ENCODE data around the gene GDI1.

The GDI1 gene

DNA sequence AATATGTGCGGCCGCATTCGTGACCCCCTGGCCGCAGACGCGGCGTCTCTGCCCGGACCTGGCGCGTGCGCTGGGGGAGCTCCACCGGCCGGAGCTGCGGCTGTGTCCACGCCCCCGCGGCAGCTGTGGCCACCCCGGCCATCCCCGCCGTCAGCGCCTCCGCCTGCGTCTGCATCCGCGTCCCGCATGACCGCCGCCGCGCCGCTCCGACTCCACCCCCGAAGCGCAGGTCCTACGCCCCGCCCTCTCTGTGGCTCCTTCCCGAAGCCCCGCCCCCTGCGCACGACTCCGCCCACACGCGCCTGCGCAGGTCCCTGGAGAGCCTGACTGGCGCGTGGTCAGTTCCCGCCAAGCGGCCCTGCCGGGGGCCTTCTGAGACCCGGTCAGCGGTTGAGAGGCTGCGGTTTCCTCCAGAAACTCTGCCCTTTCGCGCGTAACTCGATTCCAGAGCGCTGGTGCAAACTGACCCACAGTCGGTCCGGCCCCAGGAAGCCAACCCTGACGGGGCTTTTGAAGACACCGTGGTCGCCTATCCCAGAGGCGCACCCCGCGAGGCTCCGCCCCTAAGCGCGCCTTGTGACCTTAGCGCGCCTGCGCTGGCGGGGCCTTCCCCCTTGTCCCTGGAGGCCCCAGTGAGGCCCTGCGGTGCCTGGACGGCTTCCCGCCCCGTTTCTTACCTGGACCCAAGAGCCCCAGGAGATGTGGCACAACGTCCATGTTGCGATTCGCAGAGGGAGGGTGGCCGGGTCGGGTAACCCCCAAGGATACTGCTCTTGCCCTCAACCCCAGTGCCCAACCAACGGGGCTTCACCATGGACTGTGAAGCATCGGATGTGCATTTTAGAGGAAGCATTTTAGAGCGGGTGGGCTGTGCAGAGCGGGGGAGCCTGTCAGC is 42.0 kb downstream of the GDI1 start, which contains the start of gene LAGE3:
LAGE3 (minus strand) TSS at position 554 of the 895 bp plus-strand sequence; CDS start at position 188, 366 bp downstream.
- Histone ChIP-seq H3K27me3 (ENCODE audit: insufficient read depth, low read length, poor library complexity, severe bottlenecking) (no peaks in the 10 kb centered on the region), H3F3A (ENCODE audit: low read depth) (no peaks in the 10 kb centered on the region), H2AFZ (ENCODE audit: low read length) (peak within 1 kb of the TSS; percentile 70), H3K36me3 (ENCODE audit: insufficient read depth, low read length) (no peaks in the 10 kb centered on the region), H3K9me3 (ENCODE audit: insufficient read depth, low read depth, low read length) (no peaks in the 10 kb centered on the region), H3K9ac (ENCODE audit: low read depth, low read length, poor library complexity, severe bottlenecking) (peak within 1 kb of the TSS; percentile 79), H3K4me2 (ENCODE audit: low read depth, low read length, poor library complexity, severe bottlenecking) (peak within 1 kb of the TSS; percentile 81), H4K20me1 (ENCODE audit: insufficient read depth, low read length, poor library complexity, severe bottlenecking) (no peaks in the 10 kb centered on the region), H3K4me3 (ENCODE audit: low read length, poor library complexity, severe bottlenecking) (peak within 1 kb of the TSS; percentile 75), H3K4me1 (ENCODE audit: insufficient read depth, low read length, poor library complexity, severe bottlenecking) (peaks cover 14% of the 10 kb centered on the region), H3K79me2 (ENCODE audit: insufficient read depth, low read length) (peaks cover 14% of the 10 kb centered on the region; the same call in 1 of the 2 replicates), H3K9me2 (replicated peaks; ENCODE audit: low read depth, low read length) (no peaks in the 10 kb centered on the region)
- TF ChIP-seq CTCF (conservative IDR thresholded peaks at IDR 0.05; ENCODE audit: low read length) (no peak), EZH2phosphoT487 (IDR thresholded peaks at IDR 0.05; ENCODE audit: borderline replicate concordance) (no peak)

DNA sequence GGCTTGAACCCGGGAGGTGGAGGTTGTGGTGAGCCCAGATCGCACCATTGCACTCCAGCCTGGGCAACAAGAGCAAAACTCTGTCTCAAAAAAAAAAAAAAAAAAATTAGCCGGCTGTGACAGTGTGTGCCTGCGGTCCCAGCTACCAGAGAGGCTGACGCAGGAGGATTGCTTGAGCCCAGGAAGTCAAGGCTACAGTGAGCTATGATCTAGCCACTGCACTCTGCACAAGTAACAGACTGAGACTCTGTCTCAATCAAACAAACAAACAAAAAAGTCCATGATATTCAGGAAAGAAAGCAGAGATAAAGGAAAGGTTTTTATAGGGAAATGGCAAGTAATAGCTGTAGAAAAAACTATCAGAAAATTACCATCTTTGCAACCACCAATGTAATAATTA is 44.2 kb downstream of the GDI1 start:
- H3K9ac ChIP-seq (ENCODE audit: low read depth, low read length, poor library complexity, severe bottlenecking): no peak overlapping the region
- H3K9me2 ChIP-seq (replicated peaks; ENCODE audit: low read depth, low read length): no peaks in the 10 kb centered on the region
- peaks cover 5% of the 10 kb centered on the region for H4K20me1 ChIP-seq (ENCODE audit: insufficient read depth, low read length, poor library complexity, severe bottlenecking)
- H3K4me2 ChIP-seq (ENCODE audit: low read depth, low read length, poor library complexity, severe bottlenecking): no peak overlapping the region
- no peak overlapping the region for H2AFZ ChIP-seq (ENCODE audit: low read length)
- peaks cover 36% of the 10 kb centered on the region for H3K79me2 ChIP-seq (ENCODE audit: insufficient read depth, low read length)
- H3K27me3 ChIP-seq (ENCODE audit: insufficient read depth, low read length, poor library complexity, severe bottlenecking): no peaks in the 10 kb centered on the region
- no peaks in the 10 kb centered on the region for H3F3A ChIP-seq (ENCODE audit: low read depth)
- no peak overlapping the region for H3K4me3 ChIP-seq (ENCODE audit: low read length, poor library complexity, severe bottlenecking)
- no peaks in the 10 kb centered on the region for H3K36me3 ChIP-seq (ENCODE audit: insufficient read depth, low read length)
- TF ChIP-seq CTCF (conservative IDR thresholded peaks at IDR 0.05; ENCODE audit: low read length) (no peak), EZH2phosphoT487 (IDR thresholded peaks at IDR 0.05; ENCODE audit: borderline replicate concordance) (no peak)
- no peaks in the 10 kb centered on the region for H3K9me3 ChIP-seq (ENCODE audit: insufficient read depth, low read depth, low read length)
- H3K4me1 ChIP-seq (ENCODE audit: insufficient read depth, low read length, poor library complexity, severe bottlenecking): peaks cover 14% of the 10 kb centered on the region

GRCh38 chrX:154481911-154482601 is 45.1 kb downstream of the GDI1 start:
- Histone ChIP-seq H2AFZ (ENCODE audit: low read length) (no peak overlapping the region), H3K4me1 (ENCODE audit: insufficient read depth, low read length, poor library complexity, severe bottlenecking) (peaks cover 14% of the 10 kb centered on the region), H3K9me2 (replicated peaks; ENCODE audit: low read depth, low read length) (no peaks in the 10 kb centered on the region), H3K27me3 (ENCODE audit: insufficient read depth, low read length, poor library complexity, severe bottlenecking) (no peaks in the 10 kb centered on the region), H3K36me3 (ENCODE audit: insufficient read depth, low read length) (no peaks in the 10 kb centered on the region), H3K79me2 (ENCODE audit: insufficient read depth, low read length) (peaks cover 37% of the 10 kb centered on the region), H3K4me3 (ENCODE audit: low read length, poor library complexity, severe bottlenecking) (no peak overlapping the region), H3F3A (ENCODE audit: low read depth) (no peaks in the 10 kb centered on the region), H3K9me3 (ENCODE audit: insufficient read depth, low read depth, low read length) (no peaks in the 10 kb centered on the region), H3K9ac (ENCODE audit: low read depth, low read length, poor library complexity, severe bottlenecking) (no peak overlapping the region), H3K4me2 (ENCODE audit: low read depth, low read length, poor library complexity, severe bottlenecking) (no peak overlapping the region), H4K20me1 (ENCODE audit: insufficient read depth, low read length, poor library complexity, severe bottlenecking) (peaks cover 5% of the 10 kb centered on the region)
- no peak for TF ChIP-seq CTCF (conservative IDR thresholded peaks at IDR 0.05; ENCODE audit: low read length)
- no peak for TF ChIP-seq EZH2phosphoT487 (IDR thresholded peaks at IDR 0.05; ENCODE audit: borderline replicate concordance)
